SW 1271 (cell line): ENCODE data around the gene KRT33B.

ENCODE experiments used
- DNase-seq, 2 experiments: peaks; one replicate each; lab custom pipeline; 2025; lab: John Stamatoyannopoulos, UW

KRT33B gene

GRCh38 chr17:41325126-41325525, 44.5 kb downstream of the KRT33B start:
- no peak for DNase-seq

- DNase-seq = peak in 1 of 2 experiments; percentile 27
These were observed 45.2 kb downstream of the KRT33B start for GRCh38 chr17:41324180-41325075.

GRCh38 chr17:41322903-41323895, 46.4 kb downstream of the KRT33B start:
- DNase-seq = no peak

GRCh38 chr17:41322094-41322902, 47.3 kb downstream of the KRT33B start:
- peak in 1 of 2 experiments; percentile 77 for DNase-seq

- DNase-seq = no peak
These were observed 51.4 kb downstream of the KRT33B start for GRCh38 chr17:41318231-41318630.

GRCh38 chr17:41315814-41316445, 53.7 kb downstream of the KRT33B start:
- no peak for DNase-seq

- DNase-seq = no peak
These were observed 54.3 kb downstream of the KRT33B start, which contains the start of gene KRTAP17-1 for GRCh38 chr17:41315204-41315794. TSS of gene KRTAP17-1 (minus strand) at chr17:41315710. CDS start at chr17:41315650, 60 bp downstream.
